ENCODE results near the gene ZNF467. TPM values are rescaled to one million over a fixed set of nuclear protein-coding genes. Genes with fewer than 3 reads are reported as not detected.

ZNF467 gene
- total and polyA plus RNA-seq, 2 donors (not counting 1 experiment from before 2014, with no cell fraction given): 0.39 to 1.1 TPM

GRCh38 chr7:149728491-149729375 lies 44.7 kb downstream of the ZNF467 start:
- no peak for DNase-seq
- no peak overlapping the region for H3K27ac ChIP-seq (ENCODE audit: low read length in 2 of 2)
- no peak for ATAC-seq (ENCODE audit: low read depth)
- H2AFZ ChIP-seq (ENCODE audit: insufficient read depth, low read depth, low read length, poor library complexity, severe bottlenecking): no peak overlapping the region
- H3K27me3 ChIP-seq (replicated peaks in 1 of 4; ENCODE audit: control extremely low read depth in 1 of 4, control insufficient read depth in 3 of 4, insufficient read depth in 4 of 4, low read length in 3 of 4): no peaks in the 10 kb centered on the region
- TF ChIP-seq CTCF (IDR thresholded peaks at IDR 0.05): no peak
- TF ChIP-seq EZH2 (IDR thresholded peaks at IDR 0.05; ENCODE audit: borderline replicate concordance, insufficient read depth, low read depth, low read length, poor library complexity, severe bottlenecking): no peak
- H3K36me3 ChIP-seq (replicated peaks in 1 of 2; ENCODE audit: control extremely low read depth in 1 of 2, control insufficient read depth in 1 of 2, extremely low read depth in 1 of 2, insufficient read depth in 2 of 2, low read length in 1 of 2): peaks cover 0 to 24% of the 10 kb centered on the region in 2 experiments
- no peaks in the 10 kb centered on the region for H3K79me2 ChIP-seq (ENCODE audit: control insufficient read depth, insufficient read depth, low read length)
- H3K9me3 Mint-ChIP-seq (ENCODE audit: insufficient read depth): no peaks in the 10 kb centered on the region
- H4K20me1 ChIP-seq (ENCODE audit: control insufficient read depth, insufficient read depth, low read length, poor library complexity, severe bottlenecking): no peaks in the 10 kb centered on the region
- H3K4me3 Mint-ChIP-seq: no peak overlapping the region
- H3K4me1 Mint-ChIP-seq: no peaks in the 10 kb centered on the region
- 88% methylated on average over 19 of the region's 21 CpGs for WGBS (ENCODE audit: insufficient coverage)
- no peak overlapping the region for H3K4me2 ChIP-seq (replicated peaks; ENCODE audit: low read depth, low read length, poor library complexity, severe bottlenecking)
- no peaks in the 10 kb centered on the region for H3K9me3 ChIP-seq (ENCODE audit: control extremely low read depth in 1 of 3, control insufficient read depth in 2 of 3, insufficient read depth in 1 of 3, low read length in 2 of 3)
- no peak overlapping the region for H3K27ac Mint-ChIP-seq
- ChIA-PET CTCF (interaction anchor here (5.0 kb wide), 1 partner anchor 13 kb away, joined by 29 read pairs; no protein-coding TSS in a partner anchor), POLR2A (no interaction called here)
- H3K27me3 Mint-ChIP-seq: no peaks in the 10 kb centered on the region
- H3K4me3 ChIP-seq (ENCODE audit: control extremely low read depth in 1 of 5, extremely low read depth in 1 of 5, insufficient read depth in 1 of 5, low read depth in 2 of 5, low read length in 4 of 5): no peak overlapping the region
- intact Hi-C loops (cut with micrococcal nuclease): no loop called here
- H3K4me1 ChIP-seq (ENCODE audit: control insufficient read depth in 2 of 2, insufficient read depth in 2 of 2, low read length in 2 of 2): no peaks in the 10 kb centered on the region
- H3K9ac ChIP-seq (ENCODE audit: low read length): no peak overlapping the region

- H2AFZ ChIP-seq (ENCODE audit: insufficient read depth, low read depth, low read length, poor library complexity, severe bottlenecking): no peak overlapping the region
- H3K27me3 Mint-ChIP-seq: no peaks in the 10 kb centered on the region
- H4K20me1 ChIP-seq (ENCODE audit: control insufficient read depth, insufficient read depth, low read length, poor library complexity, severe bottlenecking): no peaks in the 10 kb centered on the region
- DNase-seq (no peak), ATAC-seq (ENCODE audit: low read depth) (no peak)
- intact Hi-C loops (cut with micrococcal nuclease): no loop called here
- H3K36me3 ChIP-seq (replicated peaks in 1 of 2; ENCODE audit: control extremely low read depth in 1 of 2, control insufficient read depth in 1 of 2, extremely low read depth in 1 of 2, insufficient read depth in 2 of 2, low read length in 1 of 2): peaks cover 0 to 30% of the 10 kb centered on the region in 2 experiments
- WGBS (ENCODE audit: insufficient coverage): 91% methylated on average over 10 of the region's 12 CpGs
- H3K4me3 ChIP-seq (ENCODE audit: control extremely low read depth in 1 of 5, extremely low read depth in 1 of 5, insufficient read depth in 1 of 5, low read depth in 2 of 5, low read length in 4 of 5): no peak overlapping the region
- ChIA-PET POLR2A (no interaction called here), CTCF (interaction anchor here (1.4 kb wide), 1 partner anchor 14 kb away, joined by 4 read pairs; no protein-coding TSS in a partner anchor)
- no peak overlapping the region for H3K27ac ChIP-seq (ENCODE audit: low read length in 2 of 2)
- no peak overlapping the region for H3K4me3 Mint-ChIP-seq
- no peaks in the 10 kb centered on the region for H3K9me3 ChIP-seq (ENCODE audit: control extremely low read depth in 1 of 3, control insufficient read depth in 2 of 3, insufficient read depth in 1 of 3, low read length in 2 of 3)
- no peaks in the 10 kb centered on the region for H3K27me3 ChIP-seq (replicated peaks in 1 of 4; ENCODE audit: control extremely low read depth in 1 of 4, control insufficient read depth in 3 of 4, insufficient read depth in 4 of 4, low read length in 3 of 4)
- TF ChIP-seq EZH2 (IDR thresholded peaks at IDR 0.05; ENCODE audit: borderline replicate concordance, insufficient read depth, low read depth, low read length, poor library complexity, severe bottlenecking) (no peak), CTCF (IDR thresholded peaks at IDR 0.05) (no peak)
- no peaks in the 10 kb centered on the region for H3K9me3 Mint-ChIP-seq (ENCODE audit: insufficient read depth)
- no peak overlapping the region for H3K27ac Mint-ChIP-seq
- no peak overlapping the region for H3K4me2 ChIP-seq (replicated peaks; ENCODE audit: low read depth, low read length, poor library complexity, severe bottlenecking)
- no peaks in the 10 kb centered on the region for H3K79me2 ChIP-seq (ENCODE audit: control insufficient read depth, insufficient read depth, low read length)
- no peaks in the 10 kb centered on the region for H3K4me1 Mint-ChIP-seq
- no peaks in the 10 kb centered on the region for H3K4me1 ChIP-seq (ENCODE audit: control insufficient read depth in 2 of 2, insufficient read depth in 2 of 2, low read length in 2 of 2)
- no peak overlapping the region for H3K9ac ChIP-seq (ENCODE audit: low read length)
Observed at GRCh38 chr7:149727899-149728476, 45.4 kb downstream of the ZNF467 start.

All from B cell (primary cell).